NCI-H187 treated with DMSO at 0.1 percent for 48 hours (cell line): Measurements from ENCODE around the gene PYGB.
"Not testable (repeated sequence)": the region's sequence is repeated elsewhere in the genome, so short reads cannot be mapped to it uniquely, and the experiment has no call there.

Experiments used
- DNase-seq: peaks from one replicate; lab custom pipeline; 2025; lab: John Stamatoyannopoulos, UW

Gene PYGB

GRCh38 chr20:25314497-25315417, 66.9 kb downstream of the PYGB start:
- no peak for DNase-seq

GRCh38 chr20:25315418-25316210, 67.7 kb downstream of the PYGB start:
- DNase-seq: no peak

- DNase-seq: no peak
These were observed 68.8 kb downstream of the PYGB start for GRCh38 chr20:25316506-25317190.

GRCh38 chr20:25317351-25318075, 69.6 kb downstream of the PYGB start:
- no peak for DNase-seq

GRCh38 chr20:25318471-25319240, 70.8 kb downstream of the PYGB start:
- DNase-seq: no peak

GRCh38 chr20:25319241-25320034, 71.6 kb downstream of the PYGB start:
- no peak for DNase-seq

- DNase-seq: no peak
These were observed 72.3 kb downstream of the PYGB start for GRCh38 chr20:25320035-25320800.

GRCh38 chr20:25321262-25321831, 73.5 kb downstream of the PYGB start:
- DNase-seq: no peak

GRCh38 chr20:25321991-25322390, 74.1 kb downstream of the PYGB start:
- DNase-seq: no peak

- DNase-seq: no peak
These were observed 75.8 kb downstream of the PYGB start for GRCh38 chr20:25323496-25324246.

- DNase-seq: no peak
These were observed 76.5 kb downstream of the PYGB start for GRCh38 chr20:25324412-25324811.

- DNase-seq: no peak
These were observed 77.2 kb downstream of the PYGB start for GRCh38 chr20:25325073-25325472.

- DNase-seq: no peak
These were observed 78.1 kb downstream of the PYGB start for GRCh38 chr20:25325997-25326396.

- no peak for DNase-seq
These were observed 79.8 kb downstream of the PYGB start for GRCh38 chr20:25327521-25328235.

- no peak for DNase-seq
These were observed 81.1 kb downstream of the PYGB start for GRCh38 chr20:25328954-25329498.

GRCh38 chr20:25334972-25335371, 87.1 kb downstream of the PYGB start:
- DNase-seq: not testable (repeated sequence)
